Muscle of leg (tissue), 11 donors: ENCODE results near the gene ZNF362. TPM values are rescaled to one million over a fixed set of nuclear protein-coding genes. Genes with fewer than 3 reads are reported as not detected.
"Not testable (repeated sequence)": the region's sequence is repeated elsewhere in the genome, so short reads cannot be mapped to it uniquely, and the experiment has no call there.

ENCODE experiments used
- DNase-seq: peaks from one replicate; pipeline ENCODE4 v3.0.0; 2013
- H3K27ac ChIP-seq: one replicate; pipeline ENCODE4 v1.5.1; 2013; ENCODE audit warnings: mild to moderate bottlenecking, low read length, control low read depth
- H3K27me3 ChIP-seq: one replicate; pipeline ENCODE4 v1.6.1; 2013; ENCODE audit warnings: low read length; ENCODE audit not compliant: control insufficient read depth, insufficient read depth
- H3K36me3 ChIP-seq: one replicate; pipeline ENCODE4 v1.6.1; 2013; ENCODE audit warnings: low read length; ENCODE audit not compliant: control insufficient read depth, insufficient read depth
- H3K4me1 ChIP-seq: one replicate; pipeline ENCODE4 v1.6.1; 2013; ENCODE audit warnings: low read length; ENCODE audit not compliant: control insufficient read depth, insufficient read depth
- H3K4me3 ChIP-seq: one replicate; pipeline ENCODE4 v1.5.1; 2013; ENCODE audit warnings: low read length, control low read depth
- H3K9me3 ChIP-seq: replicated peaks from 2 replicates; pipeline ENCODE4 v1.6.1; 2013; ENCODE audit warnings: low read depth, low read length; ENCODE audit not compliant: control insufficient read depth
- WGBS: methylation state at CpG from one replicate; pipeline ENCODE4 v1.1.5; 2013; ENCODE audit warnings: missing lambda C conversion rate; ENCODE audit not compliant: insufficient coverage; 5-methylcytosine and 5-hydroxymethylcytosine counted together
- polyA plus RNA-seq, 8 donors: library from polyadenylated mRNA; unstranded; fragments of 120-200 nt; gene quantifications; one replicate each; pipeline versions ENCODE4 v1.2.1 to v1.2.3, GENCODE V29; 2013; ENCODE audit warnings: inconsistent platforms in 1 of 8, low replicate concordance in 1 of 8; ENCODE audit not compliant: insufficient read length in 8 of 8, insufficient read depth in 1 of 8
- total RNA-seq: library from RNA; stranded (reverse); fragments of 120-200 nt; gene quantifications from one replicate; pipeline ENCODE4 v1.2.4, GENCODE V29; 2013

Gene ZNF362
- total and polyA plus RNA-seq, 9 donors, result 16.1 to 44.1 (median 36.0) TPM

DNA sequence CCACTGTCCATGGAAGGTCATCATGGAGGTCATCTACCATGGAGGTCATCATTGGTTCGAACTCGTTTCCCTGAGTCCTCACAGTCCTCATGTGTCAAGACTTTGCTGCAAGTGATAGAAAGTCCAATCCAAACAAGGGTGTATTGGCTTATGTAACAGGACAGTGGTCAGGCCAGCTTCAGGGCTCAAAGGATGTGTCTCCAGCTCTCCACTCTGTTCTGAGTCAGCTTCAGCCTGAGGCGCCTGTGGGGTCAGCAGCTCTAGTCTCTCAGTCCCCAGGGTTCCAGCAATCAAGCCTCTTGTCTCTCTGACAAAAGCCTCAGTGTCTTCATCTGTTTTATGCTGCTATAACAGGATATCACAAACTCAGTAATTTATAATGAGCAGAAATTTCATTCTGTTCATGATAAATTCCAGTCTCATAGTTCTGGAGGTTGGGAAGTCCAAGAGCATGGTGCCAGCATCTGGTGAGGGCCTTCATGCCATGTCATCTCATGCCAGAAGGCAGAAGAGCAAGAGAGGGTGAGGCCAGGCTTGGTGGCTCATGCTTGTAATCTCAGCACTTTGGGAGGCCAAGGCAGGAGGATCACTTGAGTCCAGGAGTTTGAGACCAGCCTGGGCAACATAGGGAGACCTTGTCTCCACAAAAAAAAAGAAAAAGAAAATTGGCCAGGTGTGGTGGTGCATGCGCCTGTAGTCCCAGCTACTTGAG is 45.1 kb downstream of the ZNF362 start:
- H3K27me3 ChIP-seq, result peaks cover 4% of the 10 kb centered on the region
- no peak overlapping the region for H3K27ac ChIP-seq

GRCh38 chr1:33302325-33302724 is 46.0 kb downstream of the ZNF362 start:
- no peak for DNase-seq
- no peak overlapping the region for H3K4me3 ChIP-seq
- H3K4me1 ChIP-seq, result peaks cover 16% of the 10 kb centered on the region
- WGBS, result 100% methylated on average over 1 of the region's 1 CpG
- H3K9me3 ChIP-seq, result no peaks in the 10 kb centered on the region
- H3K27me3 ChIP-seq, result peaks cover 8% of the 10 kb centered on the region
- H3K36me3 ChIP-seq, result peaks cover 34% of the 10 kb centered on the region
- H3K27ac ChIP-seq, result no peak overlapping the region

More for the DNA sequence above, 45.1 kb downstream of the ZNF362 start:
- 84% methylated on average over 3 of the region's 4 CpGs for WGBS
- Histone ChIP-seq H3K9me3 (no peaks in the 10 kb centered on the region), H3K4me1 (peaks cover 12% of the 10 kb centered on the region), H3K4me3 (no peak overlapping the region), H3K36me3 (peaks cover 41% of the 10 kb centered on the region)
- no peak for DNase-seq

DNA sequence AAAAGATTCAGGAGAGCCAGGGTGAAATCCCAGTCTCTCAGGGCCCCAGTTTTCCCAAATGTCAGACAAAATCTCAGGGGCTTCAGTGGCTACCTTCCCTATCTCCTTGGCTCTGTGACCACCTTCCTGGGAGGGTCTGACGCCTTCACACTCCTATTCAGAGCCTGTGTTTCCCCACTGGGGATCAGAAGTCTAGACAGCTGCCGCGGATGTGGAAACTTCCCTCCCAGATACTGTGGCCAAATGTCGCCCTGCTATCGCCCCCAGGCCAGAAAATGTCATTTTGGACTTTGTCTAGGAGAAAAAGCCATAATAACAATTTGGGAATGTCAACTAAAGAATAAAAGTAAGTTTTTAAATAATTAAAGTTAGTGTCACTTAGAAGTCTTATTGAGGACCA is 48.7 kb downstream of the ZNF362 start:
- no peak overlapping the region for H3K27ac ChIP-seq
- 80% methylated on average over 1 of the region's 5 CpGs for WGBS
- H3K36me3 ChIP-seq, result peaks cover 11% of the 10 kb centered on the region
- peaks cover 13% of the 10 kb centered on the region for H3K4me1 ChIP-seq
- no peak for DNase-seq
- H3K9me3 ChIP-seq, result no peaks in the 10 kb centered on the region
- peaks cover 8% of the 10 kb centered on the region for H3K27me3 ChIP-seq
- no peak overlapping the region for H3K4me3 ChIP-seq

DNA sequence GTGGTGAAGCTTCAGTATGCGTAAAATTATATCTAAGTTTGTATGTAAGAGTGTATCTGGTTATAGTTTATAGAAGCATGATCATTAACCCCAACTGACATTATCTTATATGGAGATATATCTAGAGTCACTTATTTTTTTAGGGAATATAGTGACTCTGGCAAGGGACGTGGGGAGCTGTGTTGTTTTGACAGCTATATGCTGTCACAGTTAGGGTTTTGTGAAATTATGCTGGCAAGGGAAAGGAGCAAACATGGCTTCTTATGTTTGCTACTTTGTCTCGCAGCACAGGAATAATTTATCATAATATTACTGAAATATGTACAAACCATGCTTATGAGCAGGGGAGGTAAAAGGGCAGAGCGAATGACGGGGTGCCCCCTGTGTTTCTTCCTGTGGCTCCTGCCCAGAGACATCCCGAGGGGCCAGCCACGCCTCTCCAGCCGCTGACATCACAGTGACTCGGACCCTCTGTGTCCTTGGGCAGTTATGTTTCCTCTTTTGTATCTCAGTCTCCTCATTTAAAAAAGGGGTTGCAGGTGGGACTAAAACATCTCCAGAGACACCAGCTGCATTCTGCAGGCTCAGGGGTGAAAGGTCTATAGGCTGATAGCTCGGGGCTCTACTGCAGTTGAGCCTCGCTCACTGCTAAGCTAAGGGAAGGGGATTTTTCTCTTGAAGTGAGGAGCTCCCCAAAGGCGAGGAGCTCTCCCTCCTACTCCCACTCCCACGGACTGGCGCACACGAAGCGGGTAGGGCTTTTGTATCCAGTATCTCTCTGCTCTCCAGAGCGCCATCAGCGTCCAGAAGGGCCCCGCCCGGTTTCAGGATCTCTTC is 49.7 kb downstream of the ZNF362 start:
- Histone ChIP-seq H3K9me3 (no peaks in the 10 kb centered on the region), H3K27me3 (peaks cover 8% of the 10 kb centered on the region), H3K4me3 (no peak overlapping the region), H3K4me1 (peaks cover 8% of the 10 kb centered on the region), H3K36me3 (peaks cover 2% of the 10 kb centered on the region), H3K27ac (no peak overlapping the region)
- no peak for DNase-seq
- 9% methylated on average over 7 of the region's 20 CpGs for WGBS

- Histone ChIP-seq H3K27ac (no peak overlapping the region), H3K27me3 (peaks cover 8% of the 10 kb centered on the region), H3K36me3 (no peaks in the 10 kb centered on the region), H3K4me3 (no peak overlapping the region), H3K4me1 (peaks cover 6% of the 10 kb centered on the region), H3K9me3 (no peaks in the 10 kb centered on the region)
- 5% methylated on average over 105 of the region's 113 CpGs for WGBS
- peak; percentile 48 for DNase-seq
These were observed 50.6 kb downstream of the ZNF362 start for GRCh38 chr1:33306653-33307493.

DNA sequence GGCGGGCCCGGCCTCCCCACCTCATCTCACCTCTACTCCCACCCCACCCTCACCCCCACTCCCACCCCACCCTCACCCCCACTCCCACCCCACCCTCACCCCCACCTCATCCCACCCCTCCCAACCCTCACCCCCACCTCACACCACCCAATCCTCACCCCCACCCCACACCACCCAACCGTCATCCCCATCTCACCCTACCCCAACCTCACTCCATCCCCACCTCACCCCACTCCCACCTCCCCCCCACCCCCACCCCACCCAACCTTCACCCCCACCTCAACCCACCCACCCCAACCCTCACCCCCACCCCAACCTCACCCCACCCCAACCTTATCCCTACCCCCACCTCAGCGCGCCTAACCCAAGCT is 51.2 kb downstream of the ZNF362 start:
- H3K9me3 ChIP-seq, result no peaks in the 10 kb centered on the region
- H3K36me3 ChIP-seq, result no peaks in the 10 kb centered on the region
- peaks cover 8% of the 10 kb centered on the region for H3K27me3 ChIP-seq
- no peak overlapping the region for H3K4me3 ChIP-seq
- H3K4me1 ChIP-seq, result peaks cover 6% of the 10 kb centered on the region
- no CpG with 5 or more reads among the region's 5 CpGs for WGBS
- H3K27ac ChIP-seq, result no peak overlapping the region
- DNase-seq, result no peak

GRCh38 chr1:33309351-33309750 is 53.1 kb downstream of the ZNF362 start:
- not testable (repeated sequence) for H3K27ac ChIP-seq, DNase-seq, H3K36me3 ChIP-seq, H3K9me3 ChIP-seq, H3K4me1 ChIP-seq, H3K27me3 ChIP-seq, H3K4me3 ChIP-seq
- WGBS, result 96% methylated on average over 14 of the region's 32 CpGs

- WGBS, result 82% methylated on average over 2 of the region's 8 CpGs
- Histone ChIP-seq H3K36me3 (no peaks in the 10 kb centered on the region), H3K4me3 (no peak overlapping the region), H3K9me3 (no peaks in the 10 kb centered on the region), H3K4me1 (peaks cover 6% of the 10 kb centered on the region), H3K27me3 (peaks cover 8% of the 10 kb centered on the region), H3K27ac (no peak overlapping the region)
- DNase-seq, result no peak
These were observed 54.4 kb downstream of the ZNF362 start for GRCh38 chr1:33310702-33311101.

- peaks cover 2% of the 10 kb centered on the region for H3K27me3 ChIP-seq
- H3K36me3 ChIP-seq, result no peaks in the 10 kb centered on the region
- H3K27ac ChIP-seq, result no peak overlapping the region
- peaks cover 2% of the 10 kb centered on the region for H3K4me1 ChIP-seq
- no peaks in the 10 kb centered on the region for H3K9me3 ChIP-seq
- DNase-seq, result no peak
- 91% methylated on average over 2 of the region's 7 CpGs for WGBS
- no peak overlapping the region for H3K4me3 ChIP-seq
These were observed 55.6 kb downstream of the ZNF362 start for GRCh38 chr1:33311706-33312412.
